ENCODE measurements around the gene COX4I1. TPM values are rescaled to one million over a fixed set of nuclear protein-coding genes. Genes with fewer than 3 reads are reported as not detected.

Gene COX4I1
- total and polyA plus RNA-seq, 10 of the 15 experiments (the other 5 are each of a cell fraction or from before 2014, with no cell fraction given) = 480 to 1,889 (median 872) TPM

- no peak overlapping the region for H2AFZ ChIP-seq (ENCODE audit: control insufficient read depth, low read depth, low read length)
- ChIA-PET POLR2A (no interaction called here), CTCF (no interaction called here), SMC1A (ENCODE audit: uncharacterized antibody, unreplicated experiment) (no interaction called here), RAD21 (ENCODE audit: unreplicated experiment) (no interaction called here)
- no peaks in the 10 kb centered on the region for H3K27me3 ChIP-seq (replicated peaks in 1 of 2; ENCODE audit: control insufficient read depth in 2 of 2, insufficient read depth in 2 of 2, low read length in 1 of 2)
- no peak overlapping the region for H3K9ac ChIP-seq (ENCODE audit: control insufficient read depth, insufficient read depth, low read length)
- H3K27ac ChIP-seq (ENCODE audit: control insufficient read depth, insufficient read depth) = no peak overlapping the region
- intact Hi-C loops (cut with micrococcal nuclease; ENCODE audit: unreplicated experiment) = no loop called here
- ATAC-seq (no peak), FAIRE-seq (no peak), DNase-seq (ENCODE audit: low read depth, low spot score) (no peak)
- no TSS peak for BruUV-seq (replicated peaks)
- in situ Hi-C loops (cut with MboI) = no loop called here
- WGBS (ENCODE audit: insufficient coverage, insufficient replicate concordance, low lambda C conversion rate, missing lambda C conversion rate) = 92% methylated on average over 10 of the region's 10 CpGs
- H4K20me1 ChIP-seq (ENCODE audit: control insufficient read depth, insufficient read depth) = no peaks in the 10 kb centered on the region
- no peak overlapping the region for H3K4me3 ChIP-seq
- H3K4me1 ChIP-seq (ENCODE audit: control insufficient read depth, insufficient read depth, low read length) = no peaks in the 10 kb centered on the region
- H3K79me2 ChIP-seq (ENCODE audit: control insufficient read depth, insufficient read depth, low read length) = no peaks in the 10 kb centered on the region
- H3K36me3 ChIP-seq (ENCODE audit: control insufficient read depth in 2 of 2, insufficient read depth in 2 of 2, low read length in 1 of 2) = peaks cover 13 to 22% of the 10 kb centered on the region in 2 experiments; a peak in 3 of 4 replicates
- H3K4me2 ChIP-seq (ENCODE audit: control insufficient read depth, insufficient read depth) = no peak overlapping the region
- no peak for TF ChIP-seq SP1 (IDR thresholded peaks at IDR 0.05; ENCODE audit: low read depth, low read length)
- TF ChIP-seq, protein P1, sequence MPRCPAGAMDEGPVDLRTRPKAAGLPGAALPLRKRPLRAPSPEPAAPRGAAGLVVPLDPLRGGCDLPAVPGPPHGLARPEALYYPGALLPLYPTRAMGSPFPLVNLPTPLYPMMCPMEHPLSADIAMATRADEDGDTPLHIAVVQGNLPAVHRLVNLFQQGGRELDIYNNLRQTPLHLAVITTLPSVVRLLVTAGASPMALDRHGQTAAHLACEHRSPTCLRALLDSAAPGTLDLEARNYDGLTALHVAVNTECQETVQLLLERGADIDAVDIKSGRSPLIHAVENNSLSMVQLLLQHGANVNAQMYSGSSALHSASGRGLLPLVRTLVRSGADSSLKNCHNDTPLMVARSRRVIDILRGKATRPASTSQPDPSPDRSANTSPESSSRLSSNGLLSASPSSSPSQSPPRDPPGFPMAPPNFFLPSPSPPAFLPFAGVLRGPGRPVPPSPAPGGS (IDR thresholded peaks at IDR 0.05; ENCODE audit: borderline replicate concordance, insufficient read depth, low read depth, low read length, poor library complexity, severe bottlenecking) = peak; percentile 46
- H3K9me3 ChIP-seq (replicated peaks; ENCODE audit: control insufficient read depth, insufficient read depth, low read length) = no peaks in the 10 kb centered on the region
These were observed 18.3 kb upstream of the COX4I1 start for GRCh38 chr16:85781156-85781555.

DNA sequence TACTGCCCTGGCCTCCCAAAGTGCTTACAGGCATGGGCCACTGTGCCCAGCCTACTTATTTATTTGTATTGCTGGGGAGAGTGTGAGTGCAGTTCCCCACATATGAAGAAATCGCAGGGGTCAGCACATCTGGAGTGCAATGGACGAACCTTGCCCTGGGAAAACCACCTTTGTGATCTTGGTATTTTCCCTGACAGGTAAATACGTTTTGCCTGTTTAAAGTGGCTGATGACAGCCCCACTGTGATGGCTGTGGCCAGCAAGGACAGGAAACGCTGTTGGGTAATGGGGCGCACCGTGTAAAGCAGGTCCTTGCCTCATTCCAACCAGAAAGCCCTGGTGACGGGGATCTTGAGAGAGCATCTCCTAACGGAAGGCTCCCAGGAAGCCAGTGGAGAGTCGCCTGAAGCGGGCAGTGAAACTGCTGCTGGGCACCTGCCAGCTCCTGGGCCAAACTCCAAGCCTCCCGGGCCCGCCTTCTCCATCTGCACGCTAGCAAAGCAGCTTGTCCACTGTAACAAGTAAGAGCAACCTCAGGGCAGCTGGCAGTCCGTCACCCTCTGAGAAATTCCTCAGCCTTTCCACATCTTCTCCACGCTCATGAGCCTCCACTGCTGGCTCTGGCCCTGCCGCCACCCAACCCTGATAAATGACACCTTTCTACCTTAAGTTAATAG lies 17.7 kb upstream of the COX4I1 start:
- ATAC-seq = no peak
- no peak overlapping the region for H2AFZ ChIP-seq (ENCODE audit: control insufficient read depth, low read depth, low read length)
- POLR2A ChIA-PET = no interaction called here
- no peaks in the 10 kb centered on the region for H4K20me1 ChIP-seq (ENCODE audit: control insufficient read depth, insufficient read depth)
- in situ Hi-C loops (cut with MboI) (no loop called here), intact Hi-C loops (cut with micrococcal nuclease; ENCODE audit: unreplicated experiment) (no loop called here)
- H3K4me1 ChIP-seq (ENCODE audit: control insufficient read depth, insufficient read depth, low read length) = no peaks in the 10 kb centered on the region
- SMC1A ChIA-PET (ENCODE audit: uncharacterized antibody, unreplicated experiment) = no interaction called here
- H3K4me2 ChIP-seq (ENCODE audit: control insufficient read depth, insufficient read depth) = no peak overlapping the region
- no peak overlapping the region for H3K27ac ChIP-seq (ENCODE audit: control insufficient read depth, insufficient read depth)
- no peaks in the 10 kb centered on the region for H3K79me2 ChIP-seq (ENCODE audit: control insufficient read depth, insufficient read depth, low read length)
- no peaks in the 10 kb centered on the region for H3K27me3 ChIP-seq (replicated peaks in 1 of 2; ENCODE audit: control insufficient read depth in 2 of 2, insufficient read depth in 2 of 2, low read length in 1 of 2)
- no peak for DNase-seq (ENCODE audit: low read depth, low spot score)
- no peak overlapping the region for H3K9ac ChIP-seq (ENCODE audit: control insufficient read depth, insufficient read depth, low read length)
- CTCF ChIA-PET = interaction anchor here (0.7 kb wide), 1 partner anchor 38 kb away, joined by 3 read pairs; no protein-coding TSS in a partner anchor
- no TSS peak for BruUV-seq (replicated peaks)
- RAD21 ChIA-PET (ENCODE audit: unreplicated experiment) = no interaction called here
- 99% methylated on average over 16 of the region's 16 CpGs for WGBS (ENCODE audit: insufficient coverage, insufficient replicate concordance, low lambda C conversion rate, missing lambda C conversion rate)
- H3K4me3 ChIP-seq = no peak overlapping the region
- peaks cover 13 to 27% of the 10 kb centered on the region in 2 experiments; a peak in 3 of 4 replicates for H3K36me3 ChIP-seq (ENCODE audit: control insufficient read depth in 2 of 2, insufficient read depth in 2 of 2, low read length in 1 of 2)
- no peaks in the 10 kb centered on the region for H3K9me3 ChIP-seq (replicated peaks; ENCODE audit: control insufficient read depth, insufficient read depth, low read length)
- FAIRE-seq = no peak
- no peak for TF ChIP-seq LARP7 (IDR thresholded peaks at IDR 0.05)
- no peak for TF ChIP-seq IRF5 (IDR thresholded peaks at IDR 0.05; ENCODE audit: borderline replicate concordance)
- TF ChIP-seq NRF1 (conservative IDR thresholded peaks at IDR 0.05; ENCODE audit: low read depth, low read length) = no peak
- TF ChIP-seq SREBF2 (IDR thresholded peaks at IDR 0.05; ENCODE audit: low read length) = no peak
- no peak for TF ChIP-seq ZNF217 (IDR thresholded peaks at IDR 0.05)
- no peak for TF ChIP-seq KDM1A (IDR thresholded peaks at IDR 0.05; ENCODE audit: borderline replicate concordance)
- TF ChIP-seq FOS (IDR thresholded peaks at IDR 0.05; ENCODE audit: borderline replicate concordance, extremely low read depth, insufficient read length) = no peak
- TF ChIP-seq ZBED1 (IDR thresholded peaks at IDR 0.05; ENCODE audit: borderline replicate concordance) = no peak
- no peak for TF ChIP-seq E2F4 (IDR thresholded peaks at IDR 0.05; ENCODE audit: low read depth, low read length)

Measured in GM12878 (cell line).